Thyroid gland (tissue), 4 donors: ENCODE measurements around the gene OGG1. TPM values are rescaled to one million over a fixed set of nuclear protein-coding genes. Genes with fewer than 3 reads are reported as not detected.

Source experiments
- DNase-seq, 2 donors: peaks; one replicate each; pipeline ENCODE4 v3.0.0-alpha.2; 2019
- H3K27ac ChIP-seq, 3 donors: fragments of 200-600 bp; sonication (generic); 1 replicate in 2 of 3; 2 replicates in 1 of 3; pipeline ENCODE4 v1.5.1; 2016 to 2019; ENCODE audit warnings: mild to moderate bottlenecking in 1 of 3, moderate library complexity in 1 of 3
- H3K27me3 ChIP-seq: fragments of 200-600 bp; sonication (generic); one replicate; pipeline ENCODE4 v1.5.1; 2019
- H3K36me3 ChIP-seq, 2 donors: fragments of 200-600 bp; sonication (generic); one replicate each; pipeline ENCODE4 v1.5.1; 2016 to 2019
- H3K4me1 ChIP-seq, 2 donors: fragments of 200-600 bp; sonication (generic); one replicate each; pipeline ENCODE4 v1.5.1; 2017 to 2019
- H3K4me3 ChIP-seq, 3 donors: fragments of 200-600 bp; sonication (generic); replicated peaks in 1 of 3; 1 replicate in 2 of 3; 2 replicates in 1 of 3; pipeline ENCODE4 v1.5.1; 2016; ENCODE audit warnings: mild to moderate bottlenecking in 1 of 3
- H3K9me3 ChIP-seq: fragments of 200-600 bp; sonication (generic); one replicate; pipeline ENCODE4 v1.5.1; 2017
- CTCF ChIP-seq, 6 experiments: fragments of 200-600 bp in 3 of 6; fragments of 450-650 bp in 3 of 6; sonication (generic) in 3 of 6; IDR thresholded peaks; one replicate each; pipeline ENCODE4 v1.5.1; 2016 to 2019; ENCODE audit warnings: antibody characterized with exemption in 6 of 6, mild to moderate bottlenecking in 2 of 6, inconsistent platforms in 1 of 6, moderate library complexity in 1 of 6
- POLR2A ChIP-seq, 2 donors: fragments of 450-650 bp; IDR thresholded peaks; one replicate each; pipeline ENCODE4 v1.6.1; 2017; ENCODE audit warnings: antibody characterized with exemption in 2 of 2, mild to moderate bottlenecking in 2 of 2, moderate library complexity in 1 of 2
- WGBS, 2 donors: methylation state at CpG; one replicate each; pipeline ENCODE4 v1.1.5; 2017; 5-methylcytosine and 5-hydroxymethylcytosine counted together
- intact Hi-C: fragments of 100-400 bp; cut with DNase I; formaldehyde crosslinking; loops from one replicate; pipeline ENCODE4 v1.15.1; 2023
- total RNA-seq, 4 donors: library from RNA; depleted of rRNA; stranded (reverse); fragments of >200 nt; gene quantifications; one replicate each; pipeline ENCODE4 v1.2.3, GENCODE V29; 2016

Gene OGG1
- total RNA-seq, 4 donors from 2014 or later: 23.7 to 46.6 (median 30.3) TPM

DNA sequence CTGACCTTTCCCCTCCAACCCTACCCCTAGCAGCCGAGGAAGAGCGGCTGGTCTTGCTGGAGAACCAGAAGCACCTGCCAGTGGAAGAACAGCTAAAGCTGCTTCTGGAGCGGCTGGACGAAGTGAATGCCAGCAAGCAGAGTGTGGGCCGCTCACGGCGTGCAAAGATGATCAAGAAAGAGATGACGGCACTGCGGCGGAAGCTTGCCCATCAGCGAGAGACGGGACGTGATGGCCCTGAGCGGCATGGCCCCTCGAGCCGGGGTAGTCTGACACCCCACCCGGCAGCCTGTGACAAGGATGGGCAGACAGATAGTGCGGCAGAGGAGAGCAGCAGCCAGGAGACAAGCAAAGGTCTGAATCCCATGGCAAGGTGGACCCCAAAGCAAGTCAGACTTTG lies 6.2 kb upstream of the OGG1 start:
- 95% methylated on average over 18 of the region's 18 CpGs for WGBS, 2 donors
- DNase-seq: no peak
- no peaks in the 10 kb centered on the region for H3K27me3 ChIP-seq
- H3K36me3 ChIP-seq: peaks cover 90 to 91% of the 10 kb centered on the region in 2 donors
- H3K27ac ChIP-seq: no peak overlapping the region
- TF ChIP-seq CTCF (IDR thresholded peaks at IDR 0.05) (no peak), POLR2A (IDR thresholded peaks at IDR 0.05) (no peak)
- intact Hi-C loops: no loop called here
- no peak overlapping the region for H3K4me3 ChIP-seq
- no peaks in the 10 kb centered on the region for H3K9me3 ChIP-seq
- H3K4me1 ChIP-seq: no peaks in the 10 kb centered on the region

GRCh38 chr3:9744162-9744561 lies 5.6 kb upstream of the OGG1 start:
- no peak overlapping the region for H3K4me3 ChIP-seq
- H3K9me3 ChIP-seq: no peaks in the 10 kb centered on the region
- H3K36me3 ChIP-seq: peaks cover 84 to 85% of the 10 kb centered on the region in 2 donors
- DNase-seq: no peak
- intact Hi-C loops: no loop called here
- 95 to 97% methylated on average over 13 of the region's 13 CpGs for whole genome bisulfite sequencing, 2 donors
- TF ChIP-seq POLR2A (IDR thresholded peaks at IDR 0.05) (no peak), CTCF (IDR thresholded peaks at IDR 0.05) (no peak)
- H3K27me3 ChIP-seq: no peaks in the 10 kb centered on the region
- no peak overlapping the region for H3K27ac ChIP-seq
- peaks cover 0 to 4% of the 10 kb centered on the region in 2 donors for H3K4me1 ChIP-seq

GRCh38 chr3:9745521-9745920 lies 4.2 kb upstream of the OGG1 start:
- no peak for DNase-seq
- 93 to 99% methylated on average over 10 to 12 of the region's 12 CpGs for WGBS, 2 donors
- Histone ChIP-seq H3K27me3 (no peaks in the 10 kb centered on the region), H3K27ac (no peak overlapping the region), H3K4me1 (peaks cover 3 to 8% of the 10 kb centered on the region in 2 donors), H3K36me3 (peaks cover 71% of the 10 kb centered on the region in 2 donors), H3K4me3 (no peak overlapping the region), H3K9me3 (no peaks in the 10 kb centered on the region)
- no peak for TF ChIP-seq POLR2A (IDR thresholded peaks at IDR 0.05)
- no peak for TF ChIP-seq CTCF (IDR thresholded peaks at IDR 0.05)
- intact Hi-C loops: no loop called here

GRCh38 chr3:9746330-9746729 lies 3.4 kb upstream of the OGG1 start:
- Histone ChIP-seq H3K4me3 (no peak overlapping the region), H3K9me3 (no peaks in the 10 kb centered on the region), H3K36me3 (peaks cover 63% of the 10 kb centered on the region in 2 donors), H3K27ac (no peak overlapping the region), H3K27me3 (no peaks in the 10 kb centered on the region), H3K4me1 (peaks cover 9 to 15% of the 10 kb centered on the region in 2 donors)
- 90 to 97% methylated on average over 5 of the region's 5 CpGs for WGBS, 2 donors
- DNase-seq: no peak
- intact Hi-C loops: no loop called here
- no peak for TF ChIP-seq POLR2A (IDR thresholded peaks at IDR 0.05)
- TF ChIP-seq CTCF (IDR thresholded peaks at IDR 0.05): no peak

- no peak for DNase-seq
- intact Hi-C loops: no loop called here
- Histone ChIP-seq H3K4me3 (no peak overlapping the region), H3K27me3 (no peaks in the 10 kb centered on the region), H3K4me1 (peaks cover 9 to 20% of the 10 kb centered on the region in 2 donors), H3K9me3 (no peaks in the 10 kb centered on the region), H3K36me3 (peaks cover 53 to 54% of the 10 kb centered on the region in 2 donors), H3K27ac (no peak overlapping the region)
- 95 to 96% methylated on average over 6 to 7 of the region's 8 CpGs for WGBS, 2 donors
- TF ChIP-seq CTCF (IDR thresholded peaks at IDR 0.05): no peak
- no peak for TF ChIP-seq POLR2A (IDR thresholded peaks at IDR 0.05)
Observed at GRCh38 chr3:9747267-9747666, 2.5 kb upstream of the OGG1 start.
